Lower leg skin (tissue), 3 donors: ENCODE results near the gene HEMK1.

ENCODE experiments used
- POLR2A ChIP-seq, 2 donors: fragments of 450-650 bp; IDR thresholded peaks; one replicate each; pipeline ENCODE4 v1.6.1; 2016 to 2017; ENCODE audit warnings: antibody characterized with exemption in 2 of 2, mild to moderate bottlenecking in 1 of 2, moderate library complexity in 1 of 2
- TF ChIP-seq, protein P1 (sequence below), 3 donors: fragments of 450-650 bp; IDR thresholded peaks; one replicate each; pipeline ENCODE4 v1.5.1; 2016; ENCODE audit warnings: antibody characterized with exemption in 3 of 3, mild to moderate bottlenecking in 3 of 3, moderate library complexity in 2 of 3

GRCh38 chr3:50627407-50628051, 58.2 kb downstream of the HEMK1 start:
- TF ChIP-seq, protein P1, sequence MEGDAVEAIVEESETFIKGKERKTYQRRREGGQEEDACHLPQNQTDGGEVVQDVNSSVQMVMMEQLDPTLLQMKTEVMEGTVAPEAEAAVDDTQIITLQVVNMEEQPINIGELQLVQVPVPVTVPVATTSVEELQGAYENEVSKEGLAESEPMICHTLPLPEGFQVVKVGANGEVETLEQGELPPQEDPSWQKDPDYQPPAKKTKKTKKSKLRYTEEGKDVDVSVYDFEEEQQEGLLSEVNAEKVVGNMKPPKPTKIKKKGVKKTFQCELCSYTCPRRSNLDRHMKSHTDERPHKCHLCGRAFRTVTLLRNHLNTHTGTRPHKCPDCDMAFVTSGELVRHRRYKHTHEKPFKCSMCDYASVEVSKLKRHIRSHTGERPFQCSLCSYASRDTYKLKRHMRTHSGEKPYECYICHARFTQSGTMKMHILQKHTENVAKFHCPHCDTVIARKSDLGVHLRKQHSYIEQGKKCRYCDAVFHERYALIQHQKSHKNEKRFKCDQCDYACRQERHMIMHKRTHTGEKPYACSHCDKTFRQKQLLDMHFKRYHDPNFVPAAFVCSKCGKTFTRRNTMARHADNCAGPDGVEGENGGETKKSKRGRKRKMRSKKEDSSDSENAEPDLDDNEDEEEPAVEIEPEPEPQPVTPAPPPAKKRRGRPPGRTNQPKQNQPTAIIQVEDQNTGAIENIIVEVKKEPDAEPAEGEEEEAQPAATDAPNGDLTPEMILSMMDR (IDR thresholded peaks at IDR 0.05) = no peak
- no peak for TF ChIP-seq POLR2A (IDR thresholded peaks at IDR 0.05)
